Psoas muscle (tissue), 8 donors: ENCODE data around the gene CUBN. TPM values are rescaled to one million over a fixed set of nuclear protein-coding genes. Genes with fewer than 3 reads are reported as not detected.

Source experiments
- ATAC-seq, 4 donors: fragments of 200-7000 bp; cut with Tn5 transposase; one replicate each; pipeline ENCODE4 v1.9.1; 2020; ENCODE audit warnings: moderate library complexity in 3 of 4, mild to moderate bottlenecking in 2 of 4
- DNase-seq, 2 donors: peaks; one replicate each; pipeline ENCODE4 v3.0.0-alpha.2; 2020
- H3K27ac ChIP-seq: fragments of 200-600 bp; one replicate; pipeline ENCODE4 v1.8.0; 2022
- H3K27me3 ChIP-seq, 3 donors: fragments of 200-600 bp in 1 of 3; one replicate each; pipeline versions ENCODE4 v1.6.1 to v1.8.0; 2013 to 2022; ENCODE audit warnings: low read length in 2 of 3, mild to moderate bottlenecking in 2 of 3, moderate library complexity in 1 of 3; ENCODE audit not compliant: insufficient read depth in 3 of 3
- H3K36me3 ChIP-seq, 2 donors: fragments of 200-600 bp in 1 of 2; one replicate each; pipeline versions ENCODE4 v1.6.1 to v1.8.0; 2013 to 2022; ENCODE audit warnings: low read depth in 1 of 2, mild to moderate bottlenecking in 1 of 2, moderate library complexity in 1 of 2; ENCODE audit not compliant: insufficient read depth in 1 of 2
- H3K4me1 ChIP-seq: fragments of 200-600 bp; one replicate; pipeline ENCODE4 v1.8.0; 2022
- H3K4me3 ChIP-seq: fragments of 200-600 bp; one replicate; pipeline ENCODE4 v1.8.0; 2022; ENCODE audit warnings: mild to moderate bottlenecking
- H3K9me3 ChIP-seq: fragments of 200-600 bp; one replicate; pipeline ENCODE4 v1.8.0; 2022
- CTCF ChIP-seq: fragments of 200-600 bp; IDR thresholded peaks from one replicate; pipeline ENCODE4 v1.8.0; 2022; ENCODE audit warnings: antibody characterized with exemption
- WGBS, 3 donors: extraction: QIAGEN DNeasy Blood & Tissue Kit; methylation state at CpG; one replicate each; pipeline versions ENCODE4 v1.1.6 to v1.1.7; 2013; 5-methylcytosine and 5-hydroxymethylcytosine counted together
- intact Hi-C, 2 donors: fragments of 100-400 bp; cut with DNase I; formaldehyde crosslinking; loops; one replicate each; pipeline versions ENCODE4 v1.11.0 to v1.14.2; 2022
- polyA plus RNA-seq, 3 donors: library from polyadenylated mRNA; stranded (reverse); fragments of 200-250 nt; gene quantifications; one replicate each; pipeline ENCODE4 v1.2.3, GENCODE V29; 2013
- total RNA-seq, 4 donors: library from RNA; stranded (reverse); fragmentation: NEBNext Ultra II Directional in 2 of 4; extraction: Animal tissue kit (Norgen Biotek cat#: 25700) in 2 of 4; gene quantifications; one replicate each; pipeline versions ENCODE4 v1.2.1 to v1.2.4, GENCODE V29; 2021 to 2023
- donor health status: healthy with polysubstance abuse.
- donor health status: DM: no; HTN: no; CAD: no; lungs with moderate emphysema.
- donor health status: Bipolar disorder and iron deficiency.
- donor health status: healthy.
- donor health status: DM: yes; HTN: yes; CAD: no.
- donor health status: DM: no; HTN: no; CAD: no.
- donor health status: DM: no; HTN: no; CAD: no.
- donor health status: DM: yes; HTN: yes; CAD: no.

CUBN gene
- total and polyA plus RNA-seq, 7 donors = 0.07 to 1.1 (median 0.22) TPM

GRCh38 chr10:16799621-16800020 is 330.0 kb downstream of the CUBN start:
- peak in 1 of 2 donors; percentile 25 for DNase-seq
- WGBS, 3 donors = 35 to 39% (median 36%) methylated on average over 8 of the region's 8 CpGs
- intact Hi-C loops = loop anchor here in 1 of 2 donors (10.0 kb wide), 1 partner anchor 895 kb away; no protein-coding TSS in a partner anchor
- Histone ChIP-seq H3K36me3 (peaks cover 0 to 3% of the 10 kb centered on the region in 2 donors), H3K4me1 (peaks cover 37% of the 10 kb centered on the region), H3K27ac (no peak overlapping the region), H3K9me3 (no peaks in the 10 kb centered on the region), H3K4me3 (no peak overlapping the region), H3K27me3 (no peaks in the 10 kb centered on the region)
- peak in 3 of 4 donors; percentile 59 to 71 (median 63) for ATAC-seq
- TF ChIP-seq CTCF = no peak

GRCh38 chr10:16798571-16798970 is 331.0 kb downstream of the CUBN start:
- ATAC-seq (no peak), DNase-seq (no peak)
- H3K4me1 ChIP-seq = peaks cover 34% of the 10 kb centered on the region
- H3K9me3 ChIP-seq = no peaks in the 10 kb centered on the region
- no peak overlapping the region for H3K27ac ChIP-seq
- no peaks in the 10 kb centered on the region for H3K27me3 ChIP-seq
- WGBS, 3 donors = 89 to 91% (median 90%) methylated on average over 5 of the region's 5 CpGs
- no peak overlapping the region for H3K4me3 ChIP-seq
- TF ChIP-seq CTCF = no peak
- H3K36me3 ChIP-seq = no peaks in the 10 kb centered on the region
- intact Hi-C loops = no loop called here

- DNase-seq = no peak
- H3K36me3 ChIP-seq = no peaks in the 10 kb centered on the region
- no peak overlapping the region for H3K4me3 ChIP-seq
- no peak overlapping the region for H3K27ac ChIP-seq
- intact Hi-C loops = no loop called here
- 70 to 96% (median 95%) methylated on average over 9 of the region's 9 CpGs for WGBS, 3 donors
- H3K27me3 ChIP-seq = no peaks in the 10 kb centered on the region
- H3K9me3 ChIP-seq = no peaks in the 10 kb centered on the region
- peaks cover 27% of the 10 kb centered on the region for H3K4me1 ChIP-seq
- TF ChIP-seq CTCF = no peak
- ATAC-seq = no peak
These were observed 334.1 kb downstream of the CUBN start for GRCh38 chr10:16795410-16796073.

GRCh38 chr10:16794005-16794404 is 335.6 kb downstream of the CUBN start:
- intact Hi-C loops = no loop called here
- H3K4me1 ChIP-seq = peaks cover 12% of the 10 kb centered on the region
- no peak overlapping the region for H3K4me3 ChIP-seq
- DNase-seq (no peak), ATAC-seq (no peak)
- TF ChIP-seq CTCF = no peak
- no peaks in the 10 kb centered on the region for H3K27me3 ChIP-seq
- 100% methylated on average over 1 of the region's 1 CpG for WGBS, 3 donors
- no peaks in the 10 kb centered on the region for H3K9me3 ChIP-seq
- no peaks in the 10 kb centered on the region for H3K36me3 ChIP-seq
- H3K27ac ChIP-seq = no peak overlapping the region

GRCh38 chr10:16792675-16793074 is 336.9 kb downstream of the CUBN start:
- intact Hi-C loops = no loop called here
- Histone ChIP-seq H3K27ac (no peak overlapping the region), H3K36me3 (no peaks in the 10 kb centered on the region), H3K9me3 (no peaks in the 10 kb centered on the region), H3K4me3 (no peak overlapping the region), H3K4me1 (peaks cover 8% of the 10 kb centered on the region), H3K27me3 (no peaks in the 10 kb centered on the region)
- WGBS, 3 donors = 23 to 36% (median 27%) methylated on average over 8 of the region's 8 CpGs
- DNase-seq = peak; percentile 32 to 67
- peak; percentile 91 to 98 (median 96) for ATAC-seq
- no peak for TF ChIP-seq CTCF
